ENCODE measurements around the gene CHRNA7. TPM values are rescaled to one million over a fixed set of nuclear protein-coding genes. Genes with fewer than 3 reads are reported as not detected.
"Not testable (repeated sequence)": the region's sequence is repeated elsewhere in the genome, so short reads cannot be mapped to it uniquely, and the experiment has no call there.

Gene CHRNA7
- total RNA-seq, 2 experiments from 2014 or later = 0.20 TPM; not detected in 1

- no peak overlapping the region for H3K27ac Mint-ChIP-seq
- H3K27me3 Mint-ChIP-seq = no peaks in the 10 kb centered on the region
- H3K9me3 Mint-ChIP-seq = no peaks in the 10 kb centered on the region
- TF ChIP-seq CTCF (IDR thresholded peaks at IDR 0.05) = no peak
- no peaks in the 10 kb centered on the region for H3K4me1 Mint-ChIP-seq (ENCODE audit: low read depth)
- CTCF ChIA-PET = no interaction called here
- POLR2A ChIA-PET = no interaction called here
- H3K36me3 Mint-ChIP-seq (ENCODE audit: low read depth) = no peaks in the 10 kb centered on the region
- ATAC-seq (no peak), DNase-seq (no peak)
- no peak overlapping the region for H3K4me3 Mint-ChIP-seq
- intact Hi-C loops (cut with micrococcal nuclease) = no loop called here
Measured at GRCh38 chr15:32152574-32152973, 122.3 kb downstream of the CHRNA7 start.

GRCh38 chr15:32153868-32154623, 123.7 kb downstream of the CHRNA7 start:
- intact Hi-C loops (cut with micrococcal nuclease); H3K27ac Mint-ChIP-seq; DNase-seq; ATAC-seq; H3K36me3 Mint-ChIP-seq (ENCODE audit: low read depth); POLR2A ChIA-PET; H3K9me3 Mint-ChIP-seq; H3K4me1 Mint-ChIP-seq (ENCODE audit: low read depth); H3K4me3 Mint-ChIP-seq; CTCF ChIA-PET; H3K27me3 Mint-ChIP-seq: not testable (repeated sequence)

- H3K4me1 Mint-ChIP-seq (ENCODE audit: low read depth); DNase-seq; H3K27ac Mint-ChIP-seq; POLR2A ChIA-PET; intact Hi-C loops (cut with micrococcal nuclease); H3K36me3 Mint-ChIP-seq (ENCODE audit: low read depth); H3K9me3 Mint-ChIP-seq; H3K4me3 Mint-ChIP-seq; CTCF ChIA-PET; ATAC-seq; H3K27me3 Mint-ChIP-seq: not testable (repeated sequence)
Measured at GRCh38 chr15:32162143-32162542, 131.8 kb downstream of the CHRNA7 start.

GRCh38 chr15:32164065-32164464, 133.8 kb downstream of the CHRNA7 start:
- H3K36me3 Mint-ChIP-seq (ENCODE audit: low read depth); H3K9me3 Mint-ChIP-seq; H3K27ac Mint-ChIP-seq; H3K27me3 Mint-ChIP-seq; H3K4me3 Mint-ChIP-seq; intact Hi-C loops (cut with micrococcal nuclease); POLR2A ChIA-PET; H3K4me1 Mint-ChIP-seq (ENCODE audit: low read depth); CTCF ChIA-PET; DNase-seq; ATAC-seq: not testable (repeated sequence)

- H3K4me1 Mint-ChIP-seq (ENCODE audit: low read depth); H3K9me3 Mint-ChIP-seq; H3K4me3 Mint-ChIP-seq; H3K27ac Mint-ChIP-seq; CTCF ChIA-PET; DNase-seq; H3K36me3 Mint-ChIP-seq (ENCODE audit: low read depth); intact Hi-C loops (cut with micrococcal nuclease); ATAC-seq; H3K27me3 Mint-ChIP-seq; POLR2A ChIA-PET: not testable (repeated sequence)
Measured at GRCh38 chr15:32164747-32165146, 134.4 kb downstream of the CHRNA7 start.

GRCh38 chr15:32165775-32166174, 135.5 kb downstream of the CHRNA7 start:
- CTCF ChIA-PET; H3K36me3 Mint-ChIP-seq (ENCODE audit: low read depth); DNase-seq; intact Hi-C loops (cut with micrococcal nuclease); ATAC-seq; H3K4me1 Mint-ChIP-seq (ENCODE audit: low read depth); H3K27me3 Mint-ChIP-seq; H3K27ac Mint-ChIP-seq; H3K9me3 Mint-ChIP-seq; H3K4me3 Mint-ChIP-seq; POLR2A ChIA-PET: not testable (repeated sequence)

GRCh38 chr15:32166270-32166669, 136.0 kb downstream of the CHRNA7 start:
- H3K27me3 Mint-ChIP-seq; ATAC-seq; H3K36me3 Mint-ChIP-seq (ENCODE audit: low read depth); H3K4me1 Mint-ChIP-seq (ENCODE audit: low read depth); CTCF ChIA-PET; POLR2A ChIA-PET; H3K9me3 Mint-ChIP-seq; H3K27ac Mint-ChIP-seq; DNase-seq; intact Hi-C loops (cut with micrococcal nuclease); H3K4me3 Mint-ChIP-seq: not testable (repeated sequence)

GRCh38 chr15:32167913-32168312, 137.6 kb downstream of the CHRNA7 start:
- H3K27me3 Mint-ChIP-seq; ATAC-seq; CTCF ChIA-PET; H3K4me3 Mint-ChIP-seq; DNase-seq; POLR2A ChIA-PET; H3K36me3 Mint-ChIP-seq (ENCODE audit: low read depth); H3K9me3 Mint-ChIP-seq; intact Hi-C loops (cut with micrococcal nuclease); H3K4me1 Mint-ChIP-seq (ENCODE audit: low read depth); H3K27ac Mint-ChIP-seq: not testable (repeated sequence)

- CTCF ChIA-PET; H3K27me3 Mint-ChIP-seq; H3K4me1 Mint-ChIP-seq (ENCODE audit: low read depth); DNase-seq; H3K36me3 Mint-ChIP-seq (ENCODE audit: low read depth); H3K9me3 Mint-ChIP-seq; H3K4me3 Mint-ChIP-seq; intact Hi-C loops (cut with micrococcal nuclease); POLR2A ChIA-PET; H3K27ac Mint-ChIP-seq; ATAC-seq: not testable (repeated sequence)
Measured at GRCh38 chr15:32180579-32180978, 150.3 kb downstream of the CHRNA7 start.

GRCh38 chr15:32193780-32194179, 163.5 kb downstream of the CHRNA7 start:
- CTCF ChIA-PET, ATAC-seq: not testable (repeated sequence)

GRCh38 chr15:32196206-32196605, 165.9 kb downstream of the CHRNA7 start:
- CTCF ChIA-PET, ATAC-seq, H3K27ac Mint-ChIP-seq: not testable (repeated sequence)

More at GRCh38 chr15:32193780-32194179, 163.5 kb downstream of the CHRNA7 start:
- H3K27me3 Mint-ChIP-seq; H3K4me1 Mint-ChIP-seq (ENCODE audit: low read depth); POLR2A ChIA-PET; H3K9me3 Mint-ChIP-seq; DNase-seq; H3K36me3 Mint-ChIP-seq (ENCODE audit: low read depth); H3K4me3 Mint-ChIP-seq; H3K27ac Mint-ChIP-seq; intact Hi-C loops (cut with micrococcal nuclease): not testable (repeated sequence)

More at GRCh38 chr15:32196206-32196605, 165.9 kb downstream of the CHRNA7 start:
- H3K4me3 Mint-ChIP-seq; H3K27me3 Mint-ChIP-seq; intact Hi-C loops (cut with micrococcal nuclease); DNase-seq; H3K9me3 Mint-ChIP-seq; H3K4me1 Mint-ChIP-seq (ENCODE audit: low read depth); POLR2A ChIA-PET; H3K36me3 Mint-ChIP-seq (ENCODE audit: low read depth): not testable (repeated sequence)

Data from activated CD8-positive, alpha-beta T cell treated with anti-CD3 and anti-CD28 coated beads for 36 hours (primary cell).